Adrenal gland (tissue), 12 donors: Measurements from ENCODE around the gene SVOP. TPM values are rescaled to one million over a fixed set of nuclear protein-coding genes. Genes with fewer than 3 reads are reported as not detected.
"Not testable (repeated sequence)": the region's sequence is repeated elsewhere in the genome, so short reads cannot be mapped to it uniquely, and the experiment has no call there.

ENCODE experiments used
- DNase-seq, 7 donors: peaks; one replicate each; pipeline ENCODE4 v3.0.0-alpha.2; 2019 to 2020
- H3K27ac ChIP-seq, 5 donors: fragments of 200-600 bp; sonication (generic) in 4 of 5; 1 replicate in 3 of 5; 2 replicates in 2 of 5; pipeline versions ENCODE4 v1.5.1 to v1.8.0; 2016 to 2020; ENCODE audit warnings: mild to moderate bottlenecking in 1 of 5
- H3K27me3 ChIP-seq: fragments of 200-600 bp; 2 replicates; pipeline ENCODE4 v1.8.0; 2021
- H3K36me3 ChIP-seq, 2 donors: fragments of 200-600 bp; replicated peaks in 1 of 2; 1 replicate in 1 of 2; 2 replicates in 1 of 2; pipeline versions ENCODE4 v1.5.1 to v1.8.0; 2018 to 2022
- H3K4me1 ChIP-seq, 2 donors: fragments of 200-600 bp; replicated peaks in 1 of 2; 1 replicate in 1 of 2; 2 replicates in 1 of 2; pipeline versions ENCODE4 v1.5.1 to v1.8.0; 2018 to 2021
- H3K4me3 ChIP-seq, 4 donors: fragments of 200-600 bp; sonication (generic) in 3 of 4; one replicate each; pipeline ENCODE4 v1.5.1; 2016 to 2018
- H3K9me3 ChIP-seq, 3 donors: fragments of 200-600 bp; sonication (generic) in 1 of 3; replicated peaks in 1 of 3; 1 replicate in 2 of 3; 2 replicates in 1 of 3; pipeline versions ENCODE4 v1.5.1 to v1.8.0; 2016 to 2021
- CTCF ChIP-seq, 6 experiments: fragments of 450-650 bp in 4 of 6; fragments of 200-600 bp in 2 of 6; sonication (generic) in 1 of 6; IDR thresholded peaks; 1 replicate in 5 of 6; 2 replicates in 1 of 6; pipeline versions ENCODE4 v1.5.1 to v1.8.0; 2016 to 2021; ENCODE audit warnings: antibody characterized with exemption in 6 of 6, mild to moderate bottlenecking in 2 of 6, moderate library complexity in 1 of 6
- POLR2A ChIP-seq, 2 donors: fragments of 450-650 bp; IDR thresholded peaks; one replicate each; pipeline ENCODE4 v1.6.1; 2017; ENCODE audit warnings: antibody characterized with exemption in 2 of 2, mild to moderate bottlenecking in 2 of 2, moderate library complexity in 1 of 2
- WGBS, 4 donors: extraction: QIAGEN DNeasy Blood & Tissue Kit in 2 of 4; methylation state at CpG; one replicate each; pipeline versions ENCODE4 v1.1.5 to v1.1.7; 2013 to 2017; 5-methylcytosine and 5-hydroxymethylcytosine counted together
- intact Hi-C, 2 donors: fragments of 100-400 bp; cut with DNase I; formaldehyde crosslinking; loops; one replicate each; pipeline versions ENCODE4 v1.14.1 to v1.15.0; 2022 to 2023
- polyA plus RNA-seq, 3 donors: library from polyadenylated mRNA; stranded (reverse); fragments of 200-250 nt in 2 of 3; fragments of 350-450 nt in 1 of 3; fragmentation: Illumina TruSeq in 1 of 3; extraction: RNeasy Lipid Tissue Mini Kit (QIAGEN cat#74804) in 1 of 3; gene quantifications; one replicate each; pipeline ENCODE4 v1.2.3, GENCODE V29; 2013 to 2014
- total RNA-seq, 9 donors: library from RNA; depleted of rRNA in 4 of 9; stranded (reverse); fragments of >200 nt in 4 of 9; fragments of 120-200 nt in 1 of 9; fragmentation: NEBNext Ultra II Directional in 1 of 9; extraction: Animal tissue kit (Norgen Biotek cat#: 25700) in 1 of 9; gene quantifications; one replicate each; pipeline versions ENCODE4 v1.1.0 to v1.2.4, GENCODE V29; 2013 to 2023
- donor health status: healthy with polysubstance abuse.
- donor health status: Bipolar disorder and iron deficiency.
- donor health status: DM: yes; HTN: yes; CAD: no.
- donor health status: DM: no; HTN: no; CAD: no.
- donor health status: DM: no; HTN: no; CAD: no.
- donor health status: DM: yes; HTN: yes; CAD: no.

The SVOP gene
- total and polyA plus RNA-seq, 12 donors = 0.08 to 2.6 (median 0.98) TPM; not detected in 4

- DNase-seq = no peak
- no peaks in the 10 kb centered on the region for H3K4me1 ChIP-seq
- H3K9me3 ChIP-seq = no peaks in the 10 kb centered on the region
- intact Hi-C loops = no loop called here
- no peak overlapping the region for H3K27ac ChIP-seq
- WGBS, 4 donors = 67 to 78% (median 75%) methylated on average over 3 of the region's 3 CpGs
- no peaks in the 10 kb centered on the region for H3K36me3 ChIP-seq
- TF ChIP-seq CTCF (IDR thresholded peaks at IDR 0.05) (no peak), POLR2A (IDR thresholded peaks at IDR 0.05) (no peak)
- no peak overlapping the region for H3K4me3 ChIP-seq
- no peaks in the 10 kb centered on the region for H3K27me3 ChIP-seq
Observed at GRCh38 chr12:109004017-109004416, 16.9 kb downstream of the SVOP start.

- Histone ChIP-seq H3K9me3 (no peaks in the 10 kb centered on the region), H3K27me3 (no peaks in the 10 kb centered on the region), H3K4me1 (no peaks in the 10 kb centered on the region), H3K4me3 (no peak overlapping the region), H3K27ac (no peak overlapping the region), H3K36me3 (no peaks in the 10 kb centered on the region)
- TF ChIP-seq CTCF (IDR thresholded peaks at IDR 0.05) (no peak), POLR2A (IDR thresholded peaks at IDR 0.05) (no peak)
- no peak for DNase-seq
- intact Hi-C loops = no loop called here
- 81 to 89% (median 86%) methylated on average over 6 of the region's 6 CpGs for WGBS, 4 donors
Observed at GRCh38 chr12:108996320-108996719, 24.5 kb downstream of the SVOP start.

GRCh38 chr12:108995370-108995992, 25.4 kb downstream of the SVOP start:
- no peaks in the 10 kb centered on the region for H3K36me3 ChIP-seq
- H3K27ac ChIP-seq = no peak overlapping the region
- 75 to 93% (median 87%) methylated on average over 6 of the region's 6 CpGs for WGBS, 4 donors
- H3K4me3 ChIP-seq = no peak overlapping the region
- H3K27me3 ChIP-seq = no peaks in the 10 kb centered on the region
- TF ChIP-seq POLR2A (IDR thresholded peaks at IDR 0.05) (no peak), CTCF (IDR thresholded peaks at IDR 0.05) (no peak)
- H3K9me3 ChIP-seq = no peaks in the 10 kb centered on the region
- intact Hi-C loops = no loop called here
- no peak for DNase-seq
- no peaks in the 10 kb centered on the region for H3K4me1 ChIP-seq

- H3K27ac ChIP-seq, H3K36me3 ChIP-seq: not testable (repeated sequence)
Observed at GRCh38 chr12:108990103-108990502, 30.8 kb downstream of the SVOP start.

GRCh38 chr12:108989376-108989775, 31.5 kb downstream of the SVOP start:
- no peak for DNase-seq
- WGBS, 4 donors = 23 to 38% (median 36%) methylated on average over 2 to 5 of the region's 5 CpGs
- no peaks in the 10 kb centered on the region for H3K36me3 ChIP-seq
- no peaks in the 10 kb centered on the region for H3K4me1 ChIP-seq
- TF ChIP-seq POLR2A (IDR thresholded peaks at IDR 0.05) (no peak), CTCF (IDR thresholded peaks at IDR 0.05) (no peak)
- H3K9me3 ChIP-seq = no peaks in the 10 kb centered on the region
- H3K27ac ChIP-seq = no peak overlapping the region
- H3K4me3 ChIP-seq = no peak overlapping the region
- H3K27me3 ChIP-seq = no peaks in the 10 kb centered on the region
- intact Hi-C loops = no loop called here

More at GRCh38 chr12:108990103-108990502, 30.8 kb downstream of the SVOP start:
- H3K4me1 ChIP-seq, H3K4me3 ChIP-seq, DNase-seq, H3K27me3 ChIP-seq, H3K9me3 ChIP-seq, intact Hi-C loops: not testable (repeated sequence)
- WGBS, 4 donors = 43 to 58% (median 49%) methylated on average over 4 to 5 of the region's 5 CpGs
